Esophagus muscularis mucosa (tissue), 3 donors: ENCODE results near the gene IWS1.

Experiments used
- CTCF ChIP-seq, 3 experiments: fragments of 200-600 bp in 2 of 3; fragments of 450-650 bp in 1 of 3; sonication (generic) in 2 of 3; IDR thresholded peaks; one replicate each; pipeline ENCODE4 v1.5.1; 2017 to 2019; ENCODE audit warnings: antibody characterized with exemption in 3 of 3, mild to moderate bottlenecking in 2 of 3, moderate library complexity in 1 of 3
- POLR2A ChIP-seq: fragments of 450-650 bp; IDR thresholded peaks from one replicate; pipeline ENCODE4 v1.6.1; 2017; ENCODE audit warnings: antibody characterized with exemption, moderate library complexity, mild to moderate bottlenecking, low read depth

- TF ChIP-seq CTCF (IDR thresholded peaks at IDR 0.05) (no peak), POLR2A (no peak)
Observed at GRCh38 chr2:127464470-127465257, 61.6 kb downstream of the IWS1 start.
